SK-N-SH (cell line): ENCODE data around the gene FNDC11. TPM values are rescaled to one million over a fixed set of nuclear protein-coding genes. Genes with fewer than 3 reads are reported as not detected.

Experiments
- CTCF ChIA-PET: fragments of 300-600, 350-600 bp; formaldehyde crosslinking; extraction: SDS; loops from one replicate; lab custom pipeline; 2021; lab: Yijun Ruan, JAX
- POLR2A ChIA-PET: fragments of 350-600 bp; sonication (Branson Sonifier 250); formaldehyde crosslinking; extraction: SDS; loops from one replicate; lab custom pipeline; 2020; ENCODE audit warnings: antibody characterized with exemption, inconsistent platforms; lab: Yijun Ruan, JAX
- DNase-seq: peaks from one replicate; pipeline ENCODE4 v3.0.0; 2012
- H2AFZ ChIP-seq: fragments of 200-600 bp; sonication (generic); 2 replicates; pipeline ENCODE4 v1.8.1; 2016; ENCODE audit warnings: antibody characterized with exemption, mild to moderate bottlenecking, low read depth
- H3F3A ChIP-seq: fragments of 200-600 bp; sonication (generic); replicated peaks from 2 replicates; pipeline ENCODE3; 2016; ENCODE audit warnings: antibody characterized with exemption, mild to moderate bottlenecking; ENCODE audit not compliant: insufficient read depth
- H3K27ac ChIP-seq, 2 experiments: fragments of 200-500 bp in 1 of 2; fragments of 200-600 bp in 1 of 2; sonication (Bioruptor generic) in 1 of 2; sonication (generic), shearing (Covaris generic) in 1 of 2; 2 replicates each; pipeline versions ENCODE4 v1.5.1 to v1.6.1; 2014 to 2016; ENCODE audit warnings: low read depth in 2 of 2, inconsistent platforms in 1 of 2, low read length in 1 of 2, mild to moderate bottlenecking in 1 of 2, mixed read lengths in 1 of 2
- H3K27me3 ChIP-seq: fragments of 200-600 bp; sonication (generic), shearing (Covaris generic); 2 replicates; pipeline ENCODE4 v1.6.1; 2016; ENCODE audit warnings: mixed run types; ENCODE audit not compliant: insufficient read depth
- H3K36me3 ChIP-seq, 2 experiments: fragments of 200-500 bp in 1 of 2; fragments of 200-600 bp in 1 of 2; sonication (Bioruptor generic) in 1 of 2; sonication (generic) in 1 of 2; replicated peaks in 1 of 2; 2 replicates each; pipeline versions ENCODE3 to v1.5.1; 2014 to 2016; ENCODE audit warnings: low read length in 1 of 2, mild to moderate bottlenecking in 1 of 2; ENCODE audit not compliant: insufficient read depth in 2 of 2, control insufficient read depth in 1 of 2
- H3K4me1 ChIP-seq, 2 experiments: fragments of 200-500 bp in 1 of 2; fragments of 200-600 bp in 1 of 2; sonication (Bioruptor generic) in 1 of 2; sonication (generic), shearing (Covaris generic) in 1 of 2; 2 replicates each; pipeline versions ENCODE4 v1.5.1 to v1.6.1; 2014 to 2016; ENCODE audit warnings: low read depth in 1 of 2, low read length in 1 of 2, mixed run types in 1 of 2; ENCODE audit not compliant: insufficient read depth in 2 of 2, control insufficient read depth in 1 of 2
- H3K4me2 ChIP-seq: fragments of 200-600 bp; sonication (generic), shearing (Covaris generic); 2 replicates; pipeline ENCODE4 v1.6.1; 2017; ENCODE audit warnings: mixed run types
- H3K4me3 ChIP-seq, 2 experiments: fragments of 200-500 bp in 1 of 2; fragments of 200-600 bp in 1 of 2; sonication (Bioruptor generic) in 1 of 2; sonication (generic), shearing (Covaris generic) in 1 of 2; 2 replicates each; pipeline versions ENCODE4 v1.5.1 to v1.8.1; 2014 to 2016; ENCODE audit warnings: low read depth in 2 of 2, inconsistent platforms in 1 of 2, low read length in 1 of 2, mild to moderate bottlenecking in 1 of 2, mixed read lengths in 1 of 2, moderate library complexity in 1 of 2
- H3K79me2 ChIP-seq: fragments of 200-600 bp; sonication (generic); 2 replicates; pipeline ENCODE4 v1.8.1; 2017; ENCODE audit warnings: mild to moderate bottlenecking; ENCODE audit not compliant: insufficient read depth
- H3K9ac ChIP-seq: fragments of 200-600 bp; sonication (generic); 2 replicates; pipeline ENCODE4 v1.6.1; 2017; ENCODE audit warnings: mixed run types
- H3K9me2 ChIP-seq: fragments of 200-600 bp; sonication (generic); 2 replicates; pipeline ENCODE4 v1.6.1; 2017; ENCODE audit warnings: mixed run types
- H3K9me3 ChIP-seq: fragments of 200-600 bp; sonication (generic); 2 replicates; pipeline ENCODE4 v1.6.1; 2017; ENCODE audit warnings: mixed run types, mild to moderate bottlenecking, moderate library complexity
- H4K20me1 ChIP-seq: fragments of 200-600 bp; sonication (generic); 2 replicates; pipeline ENCODE4 v1.6.1; 2017; ENCODE audit warnings: mild to moderate bottlenecking, mixed run types; ENCODE audit not compliant: insufficient read depth
- CHD2 ChIP-seq: fragments of 150-350 bp; IDR thresholded peaks from 2 replicates; pipeline ENCODE4 v1.6.1; 2018; ENCODE audit warnings: low read length; ENCODE audit not compliant: partially characterized antibody
- ELF1 ChIP-seq: IDR thresholded peaks from 2 replicates; pipeline ENCODE4 v1.4.0; 2012
- EP300 ChIP-seq, 2 experiments: IDR thresholded peaks; 2 replicates each; pipeline versions ENCODE4 v1.4.0 to v1.6.1; 2012; ENCODE audit warnings: borderline replicate concordance in 1 of 2, low read depth in 1 of 2, low read length in 1 of 2
- EZH2phosphoT487 ChIP-seq: fragments of 200-600 bp; sonication (generic); IDR thresholded peaks from 2 replicates; pipeline ENCODE4 v1.6.1; 2017; ENCODE audit warnings: low read depth, mixed run types, mild to moderate bottlenecking, antibody characterized with exemption, moderate library complexity, borderline replicate concordance
- FOSL2 ChIP-seq: IDR thresholded peaks from 2 replicates; pipeline ENCODE4 v1.4.0; 2012; ENCODE audit warnings: low read depth, mild to moderate bottlenecking, moderate library complexity, borderline replicate concordance
- FOXM1 ChIP-seq: IDR thresholded peaks from 2 replicates; pipeline ENCODE4 v1.4.0; 2012; ENCODE audit warnings: low read depth, mild to moderate bottlenecking
- GATA2 ChIP-seq: sonication (generic); formaldehyde crosslinking; IDR thresholded peaks from 2 replicates; pipeline ENCODE4 v1.5.0; 2020; ENCODE audit warnings: mild to moderate bottlenecking, missing genetic modification reagents
- JUND ChIP-seq: IDR thresholded peaks from 2 replicates; pipeline ENCODE4 v1.4.0; 2012
- MAX ChIP-seq: IDR thresholded peaks from 2 replicates; pipeline ENCODE4 v1.4.0; 2012; ENCODE audit warnings: low read depth
- MEF2A ChIP-seq: IDR thresholded peaks from 2 replicates; pipeline ENCODE4 v1.4.0; 2012; ENCODE audit warnings: low read depth, borderline replicate concordance
- MXI1 ChIP-seq: IDR thresholded peaks from 2 replicates; pipeline ENCODE4 v1.6.1; 2012; ENCODE audit warnings: mild to moderate bottlenecking, low read depth, low read length, improper control_type of control experiment
- NRF1 ChIP-seq: IDR thresholded peaks from 2 replicates; pipeline ENCODE4 v1.6.1; 2012; ENCODE audit warnings: low read depth, mild to moderate bottlenecking, low read length
- PBX3 ChIP-seq: IDR thresholded peaks from 2 replicates; pipeline ENCODE4; 2012
- RCOR1 ChIP-seq: fragments of 150-350 bp; IDR thresholded peaks from 2 replicates; pipeline ENCODE4 v1.6.1; 2017; ENCODE audit warnings: antibody characterized with exemption, low read length
- REST ChIP-seq: IDR thresholded peaks from 2 replicates; pipeline ENCODE4 v1.6.1; 2012; ENCODE audit warnings: mild to moderate bottlenecking, low read depth, low read length, moderate library complexity
- RFX5 ChIP-seq: IDR thresholded peaks from 2 replicates; pipeline ENCODE4 v1.6.1; 2012; ENCODE audit warnings: mild to moderate bottlenecking, improper control_type of control experiment, low read length
- SIN3A ChIP-seq: IDR thresholded peaks from 2 replicates; pipeline ENCODE4 v1.6.1; 2012; ENCODE audit warnings: low read depth, mild to moderate bottlenecking, low read length, moderate library complexity, borderline replicate concordance
- TAF1 ChIP-seq: IDR thresholded peaks from 2 replicates; pipeline ENCODE4 v1.6.1; 2012; ENCODE audit warnings: low read depth, mild to moderate bottlenecking, low read length, moderate library complexity, borderline replicate concordance
- TEAD4 ChIP-seq: IDR thresholded peaks from 2 replicates; pipeline ENCODE4 v1.4.0; 2012; ENCODE audit warnings: mild to moderate bottlenecking, borderline replicate concordance; ENCODE audit not compliant: insufficient read depth
- USF2 ChIP-seq: fragments of 150-350 bp; IDR thresholded peaks from 2 replicates; pipeline ENCODE4 v1.6.1; 2017; ENCODE audit warnings: antibody characterized with exemption, low read length, low read depth, borderline replicate concordance
- WGBS: methylation state at CpG from one replicate; pipeline ENCODE4 v1.1.6; 2017; ENCODE audit warnings: low lambda C conversion rate; 5-methylcytosine and 5-hydroxymethylcytosine counted together
- polyA plus RNA-seq, 3 experiments: library from polyadenylated mRNA; depleted of rRNA; stranded (reverse); fragments of >200 nt; gene quantifications; 2 replicates each; pipeline ENCODE4 v1.2.3, GENCODE V29; 2012

FNDC11 gene
- polyA plus RNA-seq, 1 of the 3 experiments (the other 2 are of a cell fraction) = 5.5 TPM

GRCh38 chr20:63544958-63545516, 8.9 kb upstream of the FNDC11 start:
- H2AFZ ChIP-seq = no peak overlapping the region
- H3K9me2 ChIP-seq = no peaks in the 10 kb centered on the region
- no peak overlapping the region for H3K4me3 ChIP-seq
- CTCF ChIA-PET = interaction anchor here (0.7 to 1.7 kb wide), 3 partner anchors 24 to 429 kb away, joined by 3 to 4 read pairs (median 3); partner anchors contain the start of gene PPDPF
- no peak overlapping the region for H3K9ac ChIP-seq
- no peak for TF ChIP-seq MEF2A
- TF ChIP-seq EP300 (IDR thresholded peaks at IDR 0.05; ENCODE audit: borderline replicate concordance in 1 of 2, low read depth in 1 of 2, low read length in 1 of 2) = no peak
- no peak for TF ChIP-seq FOSL2
- no peak for TF ChIP-seq JUND
- TF ChIP-seq MXI1 = no peak
- TF ChIP-seq NRF1 = no peak
- no peak for TF ChIP-seq REST
- no peak for TF ChIP-seq ELF1
- no peak for TF ChIP-seq FOXM1
- TF ChIP-seq RCOR1 = no peak
- TF ChIP-seq CHD2 = no peak
- TF ChIP-seq EZH2phosphoT487 = no peak
- no peak for TF ChIP-seq TEAD4
- no peak for TF ChIP-seq MAX
- TF ChIP-seq RFX5 = no peak
- TF ChIP-seq USF2 = no peak
- no peak for TF ChIP-seq TAF1
- no peak for TF ChIP-seq PBX3
- TF ChIP-seq GATA2 (CRISPR knock-in tag) = no peak
- TF ChIP-seq SIN3A = no peak
- no peaks in the 10 kb centered on the region for H3K36me3 ChIP-seq
- no peak for DNase-seq
- H3F3A ChIP-seq = no peaks in the 10 kb centered on the region
- H3K4me2 ChIP-seq = no peak overlapping the region
- WGBS = 53% methylated on average over 10 of the region's 19 CpGs
- no peak overlapping the region for H3K27ac ChIP-seq
- H3K79me2 ChIP-seq = no peaks in the 10 kb centered on the region
- H3K9me3 ChIP-seq = no peaks in the 10 kb centered on the region
- H3K4me1 ChIP-seq = peaks cover 0 to 10% of the 10 kb centered on the region in 2 experiments; a peak in 1 of 4 replicates
- H3K27me3 ChIP-seq = no peaks in the 10 kb centered on the region
- H4K20me1 ChIP-seq = no peaks in the 10 kb centered on the region
- POLR2A ChIA-PET = no interaction called here
